Esophagus muscularis mucosa (tissue), 4 donors: ENCODE measurements around the gene ZBTB16. TPM values are rescaled to one million over a fixed set of nuclear protein-coding genes. Genes with fewer than 3 reads are reported as not detected.

Source experiments
- DNase-seq: peaks from one replicate; pipeline ENCODE4 v3.0.0-alpha.2; 2017; ENCODE audit errors: extremely low spot score
- H3K27ac ChIP-seq, 4 donors: fragments of 200-600 bp; sonication (generic); replicated peaks in 1 of 4; 1 replicate in 3 of 4; 2 replicates in 1 of 4; pipeline ENCODE4 v1.5.1; 2016 to 2019; ENCODE audit warnings: mild to moderate bottlenecking in 1 of 4
- H3K27me3 ChIP-seq, 4 donors: fragments of 200-600 bp; sonication (generic); one replicate each; pipeline versions ENCODE4 v1.5.1 to v1.6.0; 2016 to 2019
- H3K36me3 ChIP-seq, 4 donors: fragments of 200-600 bp; sonication (generic); one replicate each; pipeline ENCODE4 v1.5.1; 2016 to 2019
- H3K4me1 ChIP-seq, 4 donors: fragments of 200-600 bp; sonication (generic); one replicate each; pipeline ENCODE4 v1.5.1; 2016 to 2019
- H3K4me3 ChIP-seq, 4 donors: fragments of 200-600 bp; sonication (generic); 1 replicate in 2 of 4; 2 replicates in 2 of 4; pipeline ENCODE4 v1.5.1; 2016 to 2019; ENCODE audit warnings: mild to moderate bottlenecking in 4 of 4, moderate library complexity in 1 of 4
- H3K9me3 ChIP-seq, 4 donors: fragments of 200-600 bp; sonication (generic); 1 replicate in 3 of 4; 2 replicates in 1 of 4; pipeline ENCODE4 v1.5.1; 2016 to 2019
- EP300 ChIP-seq: sonication (generic); formaldehyde crosslinking; IDR thresholded peaks from one replicate; pipeline ENCODE4 v1.6.1; 2017; ENCODE audit warnings: antibody characterized with exemption
- POLR2A ChIP-seq: fragments of 450-650 bp; IDR thresholded peaks from one replicate; pipeline ENCODE4 v1.6.1; 2017; ENCODE audit warnings: antibody characterized with exemption, moderate library complexity, mild to moderate bottlenecking, low read depth
- POLR2AphosphoS5 ChIP-seq, 2 donors: sonication (generic); formaldehyde crosslinking; IDR thresholded peaks; one replicate each; pipeline ENCODE4 v1.6.1; 2017; ENCODE audit warnings: antibody characterized with exemption in 2 of 2
- WGBS: methylation state at CpG from one replicate; pipeline ENCODE4 v1.1.5; 2018; 5-methylcytosine and 5-hydroxymethylcytosine counted together
- intact Hi-C: fragments of 100-400 bp; cut with DNase I; formaldehyde crosslinking; loops from one replicate; pipeline ENCODE4 v1.15.1; 2023
- total RNA-seq, 4 donors: library from RNA; depleted of rRNA; stranded (reverse); fragments of >200 nt; gene quantifications; one replicate each; pipeline versions ENCODE4 v1.1.0 to v1.2.1, GENCODE V29; 2016
- TF ChIP-seq, protein P1 (sequence below), 3 experiments: fragments of 200-600 bp in 2 of 3; fragments of 450-650 bp in 1 of 3; sonication (generic) in 2 of 3; IDR thresholded peaks; one replicate each; pipeline ENCODE4 v1.5.1; 2017 to 2019; ENCODE audit warnings: antibody characterized with exemption in 3 of 3, mild to moderate bottlenecking in 2 of 3, moderate library complexity in 1 of 3

ZBTB16 gene
- total RNA-seq, 4 donors from 2014 or later, result 175 to 319 (median 222) TPM

DNA sequence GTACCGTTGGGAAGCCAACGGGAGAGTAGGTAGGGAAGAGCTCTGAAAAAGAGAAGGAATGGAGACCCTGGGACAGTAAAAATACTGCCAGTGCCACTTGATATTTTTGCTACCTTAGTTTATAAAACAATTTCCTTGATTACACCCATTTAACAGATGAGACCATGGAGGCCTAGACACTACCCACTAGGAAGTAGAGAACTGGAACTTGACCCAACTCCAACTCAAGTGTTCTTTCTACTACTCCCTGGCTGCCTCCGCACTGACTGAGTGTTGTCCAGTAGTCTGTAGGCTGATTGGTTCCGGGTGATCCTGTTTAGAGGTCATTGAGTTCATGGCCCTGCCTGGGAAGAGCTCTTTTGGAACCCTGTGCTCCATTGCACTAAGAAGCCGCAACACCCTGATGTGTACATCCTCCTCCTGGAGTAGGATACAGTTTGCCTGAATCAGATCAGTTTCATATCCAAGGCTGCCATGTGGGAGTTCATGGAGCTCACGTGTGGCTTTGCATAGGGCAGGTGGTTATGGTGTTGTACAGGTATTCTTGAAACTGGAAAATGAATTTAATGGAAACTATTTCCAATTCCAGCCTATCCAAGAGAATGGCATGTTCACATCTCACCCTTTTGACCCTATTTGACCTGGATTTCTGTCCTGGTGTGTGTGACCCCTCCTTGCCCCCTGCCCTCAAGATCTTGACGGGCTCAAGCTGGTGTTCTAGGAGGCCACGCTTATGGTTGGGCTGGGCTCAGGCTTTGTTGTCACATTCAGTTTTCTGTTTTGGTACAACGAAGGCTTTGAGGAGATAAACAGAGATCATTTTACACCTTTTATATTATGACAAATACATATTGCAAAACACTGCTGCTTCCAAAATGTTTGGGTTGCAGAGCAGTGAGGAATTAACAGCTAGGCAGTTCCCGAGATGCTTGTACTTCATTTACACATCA is 134.5 kb downstream of the ZBTB16 start:
- Histone ChIP-seq H3K27ac (peak overlapping the region; percentile 89 to 98 (median 95)), H3K27me3 (no peaks in the 10 kb centered on the region), H3K4me3 (no peak overlapping the region), H3K36me3 (peaks cover 15 to 61% (median 48%) of the 10 kb centered on the region in 4 donors), H3K4me1 (peaks cover 62 to 77% (median 74%) of the 10 kb centered on the region in 4 donors), H3K9me3 (no peaks in the 10 kb centered on the region)
- intact Hi-C loops, result no loop called here
- 65% methylated on average over 10 of the region's 10 CpGs for WGBS
- TF ChIP-seq POLR2A (no peak), EP300 (peak; percentile 79), POLR2AphosphoS5 (IDR thresholded peaks at IDR 0.05) (peak; percentile 64 to 80)
- TF ChIP-seq, protein P1, sequence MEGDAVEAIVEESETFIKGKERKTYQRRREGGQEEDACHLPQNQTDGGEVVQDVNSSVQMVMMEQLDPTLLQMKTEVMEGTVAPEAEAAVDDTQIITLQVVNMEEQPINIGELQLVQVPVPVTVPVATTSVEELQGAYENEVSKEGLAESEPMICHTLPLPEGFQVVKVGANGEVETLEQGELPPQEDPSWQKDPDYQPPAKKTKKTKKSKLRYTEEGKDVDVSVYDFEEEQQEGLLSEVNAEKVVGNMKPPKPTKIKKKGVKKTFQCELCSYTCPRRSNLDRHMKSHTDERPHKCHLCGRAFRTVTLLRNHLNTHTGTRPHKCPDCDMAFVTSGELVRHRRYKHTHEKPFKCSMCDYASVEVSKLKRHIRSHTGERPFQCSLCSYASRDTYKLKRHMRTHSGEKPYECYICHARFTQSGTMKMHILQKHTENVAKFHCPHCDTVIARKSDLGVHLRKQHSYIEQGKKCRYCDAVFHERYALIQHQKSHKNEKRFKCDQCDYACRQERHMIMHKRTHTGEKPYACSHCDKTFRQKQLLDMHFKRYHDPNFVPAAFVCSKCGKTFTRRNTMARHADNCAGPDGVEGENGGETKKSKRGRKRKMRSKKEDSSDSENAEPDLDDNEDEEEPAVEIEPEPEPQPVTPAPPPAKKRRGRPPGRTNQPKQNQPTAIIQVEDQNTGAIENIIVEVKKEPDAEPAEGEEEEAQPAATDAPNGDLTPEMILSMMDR (IDR thresholded peaks at IDR 0.05), result peak in 1 of 3 experiments; percentile 5
- no peak for DNase-seq

DNA sequence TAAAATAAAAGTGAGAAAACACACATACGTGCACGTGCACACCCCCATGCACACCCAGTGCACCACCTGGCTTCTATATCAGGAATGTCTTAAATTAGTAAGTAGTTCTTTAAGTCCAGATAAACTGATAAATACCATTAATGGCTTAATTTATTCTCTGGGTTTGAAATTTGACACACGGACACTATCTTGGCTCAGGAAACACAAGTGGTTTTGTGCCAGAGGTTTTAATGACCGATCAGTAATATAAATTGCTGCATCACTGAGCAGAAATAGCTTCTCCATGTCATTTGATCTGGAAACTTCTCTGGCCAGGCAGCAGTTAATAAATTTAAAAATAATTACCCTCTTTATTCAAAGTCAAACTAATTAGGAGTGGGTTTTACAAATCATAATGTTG is 135.2 kb downstream of the ZBTB16 start:
- H3K9me3 ChIP-seq, result no peaks in the 10 kb centered on the region
- H3K36me3 ChIP-seq, result peaks cover 12 to 60% (median 48%) of the 10 kb centered on the region in 4 donors

DNA sequence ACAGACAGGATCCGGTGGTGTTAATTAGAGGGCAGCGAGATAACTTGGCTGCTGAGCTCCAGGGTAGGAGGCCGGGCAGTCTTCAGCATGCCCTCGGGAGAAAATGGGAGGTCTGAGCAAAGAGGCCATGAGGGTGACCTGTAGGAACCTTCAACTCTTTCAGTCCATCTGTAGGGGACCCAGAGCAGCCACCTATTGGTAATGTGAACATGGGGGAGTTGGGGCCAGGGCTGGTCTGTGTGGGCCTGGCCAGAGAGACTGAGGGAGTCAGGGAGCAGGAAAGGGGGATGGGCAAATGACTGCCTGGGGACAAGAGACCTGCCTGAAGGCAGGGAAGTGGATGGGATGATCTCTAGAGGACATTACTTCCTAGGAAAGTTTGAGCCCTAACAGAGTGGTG is 135.6 kb downstream of the ZBTB16 start:
- intact Hi-C loops, result loop anchor here (5.0 kb wide), 2 partner anchors 33 to 138 kb away; partner anchors contain the start of gene ZBTB16
- Histone ChIP-seq H3K36me3 (peaks cover 9 to 56% (median 43%) of the 10 kb centered on the region in 4 donors), H3K9me3 (no peaks in the 10 kb centered on the region), H3K27me3 (no peaks in the 10 kb centered on the region), H3K4me3 (no peak overlapping the region), H3K27ac (peak overlapping the region; percentile 89 to 98 (median 95)), H3K4me1 (peaks cover 73 to 88% (median 84%) of the 10 kb centered on the region in 4 donors)
- whole genome bisulfite sequencing, result 71% methylated on average over 3 of the region's 4 CpGs
- DNase-seq, result no peak
- TF ChIP-seq POLR2AphosphoS5 (IDR thresholded peaks at IDR 0.05), result peak in 1 of 2 donors; percentile 2
- TF ChIP-seq POLR2A, result no peak

More for the DNA sequence above, 135.2 kb downstream of the ZBTB16 start:
- intact Hi-C loops, result loop anchor here (5.0 kb wide), 2 partner anchors 32 to 137 kb away; partner anchors contain the start of gene ZBTB16
- Histone ChIP-seq H3K4me1 (peaks cover 69 to 84% (median 79%) of the 10 kb centered on the region in 4 donors), H3K27ac (peak overlapping the region; percentile 89 to 98 (median 95)), H3K4me3 (no peak overlapping the region), H3K27me3 (no peaks in the 10 kb centered on the region)
- TF ChIP-seq POLR2AphosphoS5 (IDR thresholded peaks at IDR 0.05) (no peak), EP300 (no peak)
- TF ChIP-seq, protein P1 (IDR thresholded peaks at IDR 0.05), result peak in 1 of 3 experiments; percentile 7
- DNase-seq, result no peak
- 33% methylated on average over 4 of the region's 4 CpGs for WGBS

DNA sequence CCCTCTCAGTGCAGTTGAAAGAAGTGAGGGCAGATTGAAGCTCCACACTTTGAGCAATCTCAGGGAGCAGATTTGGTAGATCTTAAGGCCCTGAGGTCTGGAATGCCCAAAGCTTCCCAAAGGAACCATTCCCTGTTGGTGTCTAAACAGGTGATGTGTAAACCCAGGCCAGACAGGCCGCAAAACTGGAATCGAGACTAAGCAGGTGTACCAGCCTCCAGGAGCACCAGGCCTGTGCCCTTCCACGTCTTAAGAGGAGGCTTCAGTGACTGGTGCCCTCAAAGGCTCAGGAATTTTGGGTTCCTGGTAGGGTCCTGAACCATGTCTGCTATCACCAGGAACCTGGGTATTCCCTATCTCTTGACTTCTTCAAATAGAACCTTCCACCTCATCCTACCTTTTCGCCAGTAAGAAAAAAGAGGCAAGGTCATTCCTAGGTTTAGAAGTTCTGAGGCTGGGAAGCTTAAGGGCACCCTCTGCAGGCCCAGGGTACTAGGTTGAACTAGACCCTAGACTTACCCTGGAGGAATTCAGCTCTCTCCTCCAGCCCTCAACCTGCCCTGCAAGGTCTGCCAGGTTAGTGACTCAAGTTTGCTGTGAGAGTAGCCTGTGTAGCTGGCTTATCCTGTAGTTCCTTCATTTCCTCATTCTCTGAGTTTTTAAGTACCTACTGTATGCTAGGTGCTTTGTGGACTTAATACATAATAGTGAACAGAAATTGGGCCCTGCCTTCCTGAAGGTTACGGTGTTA is 136.6 kb downstream of the ZBTB16 start:
- H3K4me1 ChIP-seq, result peaks cover 83 to 98% (median 94%) of the 10 kb centered on the region in 4 donors
- TF ChIP-seq EP300, result no peak
- TF ChIP-seq, protein P1 (IDR thresholded peaks at IDR 0.05), result no peak
- TF ChIP-seq POLR2AphosphoS5 (IDR thresholded peaks at IDR 0.05), result peak in 1 of 2 donors; percentile 29
- TF ChIP-seq POLR2A, result no peak
- peaks cover 9 to 46% (median 33%) of the 10 kb centered on the region in 4 donors for H3K36me3 ChIP-seq
- no peaks in the 10 kb centered on the region for H3K27me3 ChIP-seq
- intact Hi-C loops, result loop anchor here (5.0 kb wide), 2 partner anchors 34 to 139 kb away; partner anchors contain the start of gene ZBTB16
- WGBS, result 94% methylated on average over 5 of the region's 5 CpGs
- DNase-seq, result no peak
- no peak overlapping the region for H3K4me3 ChIP-seq
- H3K27ac ChIP-seq, result peak overlapping the region; percentile 89 to 98 (median 95)
- no peaks in the 10 kb centered on the region for H3K9me3 ChIP-seq
